Measurements from ENCODE around the gene ASIC4. TPM values are rescaled to one million over a fixed set of nuclear protein-coding genes. Genes with fewer than 3 reads are reported as not detected.

Gene ASIC4
- total RNA-seq, 4 donors from 2014 or later, result not detected

DNA sequence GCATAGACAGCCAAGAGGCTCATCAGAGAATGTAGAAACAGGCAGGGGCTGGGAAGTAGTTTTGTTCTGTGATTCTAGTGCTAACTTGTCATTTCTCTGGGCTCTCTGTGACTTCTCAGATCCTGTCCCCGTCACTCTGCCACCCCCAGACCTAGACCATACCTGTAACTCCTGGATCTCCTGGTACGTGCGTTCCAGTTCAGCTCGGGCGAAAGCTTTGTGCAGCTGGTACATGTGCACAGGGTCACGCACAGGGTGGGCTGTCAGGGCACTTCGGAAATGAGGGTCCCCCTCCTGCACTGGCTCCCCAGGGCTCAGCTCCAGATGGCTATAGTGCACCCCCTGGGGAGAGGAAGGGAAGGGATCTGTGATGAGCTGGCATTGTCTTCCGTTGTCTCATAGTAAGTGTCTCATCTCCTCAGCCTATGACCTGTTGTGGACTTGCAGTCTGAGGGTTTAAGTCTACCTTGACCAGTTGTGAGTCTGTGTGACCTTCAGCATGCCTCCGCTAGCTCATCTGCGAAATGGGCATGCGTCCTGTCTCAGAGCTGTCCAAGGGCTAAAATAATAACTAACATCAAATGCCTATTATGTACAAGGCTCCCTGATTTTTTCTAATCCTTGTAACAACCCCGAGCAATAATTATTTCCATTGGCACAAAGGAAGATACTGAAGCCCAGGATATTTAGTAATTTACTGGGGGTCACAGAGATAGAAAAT lies 26.7 kb downstream of the ASIC4 start:
- H3K9me3 ChIP-seq, result no peaks in the 10 kb centered on the region
- in situ Hi-C loops (cut with MboI; ENCODE audit: low pct_ligation_motif_present in 1 of 4, low pct_unique_long_range_greater_than_20kb in 1 of 4, low sequenced_read_pairs in 3 of 4) (no loop called here), intact Hi-C loops (cut with DNase I; ENCODE audit: low total_unique reads) (no loop called here)
- DNase-seq, result no peak
- TF ChIP-seq, protein P1, sequence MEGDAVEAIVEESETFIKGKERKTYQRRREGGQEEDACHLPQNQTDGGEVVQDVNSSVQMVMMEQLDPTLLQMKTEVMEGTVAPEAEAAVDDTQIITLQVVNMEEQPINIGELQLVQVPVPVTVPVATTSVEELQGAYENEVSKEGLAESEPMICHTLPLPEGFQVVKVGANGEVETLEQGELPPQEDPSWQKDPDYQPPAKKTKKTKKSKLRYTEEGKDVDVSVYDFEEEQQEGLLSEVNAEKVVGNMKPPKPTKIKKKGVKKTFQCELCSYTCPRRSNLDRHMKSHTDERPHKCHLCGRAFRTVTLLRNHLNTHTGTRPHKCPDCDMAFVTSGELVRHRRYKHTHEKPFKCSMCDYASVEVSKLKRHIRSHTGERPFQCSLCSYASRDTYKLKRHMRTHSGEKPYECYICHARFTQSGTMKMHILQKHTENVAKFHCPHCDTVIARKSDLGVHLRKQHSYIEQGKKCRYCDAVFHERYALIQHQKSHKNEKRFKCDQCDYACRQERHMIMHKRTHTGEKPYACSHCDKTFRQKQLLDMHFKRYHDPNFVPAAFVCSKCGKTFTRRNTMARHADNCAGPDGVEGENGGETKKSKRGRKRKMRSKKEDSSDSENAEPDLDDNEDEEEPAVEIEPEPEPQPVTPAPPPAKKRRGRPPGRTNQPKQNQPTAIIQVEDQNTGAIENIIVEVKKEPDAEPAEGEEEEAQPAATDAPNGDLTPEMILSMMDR (IDR thresholded peaks at IDR 0.05), result no peak
- TF ChIP-seq EP300 (IDR thresholded peaks at IDR 0.05; ENCODE audit: low read depth), result no peak
- TF ChIP-seq POLR2AphosphoS5 (IDR thresholded peaks at IDR 0.05), result no peak
- no peak for TF ChIP-seq POLR2A (IDR thresholded peaks at IDR 0.05)
- 89% methylated on average over 12 of the region's 12 CpGs; no CpG with 5 or more reads in 1 of the 2 donors for WGBS, 2 donors (ENCODE audit: low coverage in 1 of 2)
- peaks cover 0 to 4% (median 0%) of the 10 kb centered on the region in 4 donors for H3K36me3 ChIP-seq
- peaks cover 11 to 30% (median 22%) of the 10 kb centered on the region in 4 donors for H3K4me1 ChIP-seq
- no peaks in the 10 kb centered on the region for H3K27me3 ChIP-seq
- H3K4me3 ChIP-seq, result no peak overlapping the region
- no peak overlapping the region for H3K27ac ChIP-seq

- Histone ChIP-seq H3K9me3 (no peaks in the 10 kb centered on the region), H3K4me1 (peaks cover 11 to 30% (median 22%) of the 10 kb centered on the region in 4 donors)
- intact Hi-C loops (cut with DNase I; ENCODE audit: low total_unique reads), result no loop called here
Measured at GRCh38 chr2:219541611-219542180, 27.4 kb downstream of the ASIC4 start.

DNA sequence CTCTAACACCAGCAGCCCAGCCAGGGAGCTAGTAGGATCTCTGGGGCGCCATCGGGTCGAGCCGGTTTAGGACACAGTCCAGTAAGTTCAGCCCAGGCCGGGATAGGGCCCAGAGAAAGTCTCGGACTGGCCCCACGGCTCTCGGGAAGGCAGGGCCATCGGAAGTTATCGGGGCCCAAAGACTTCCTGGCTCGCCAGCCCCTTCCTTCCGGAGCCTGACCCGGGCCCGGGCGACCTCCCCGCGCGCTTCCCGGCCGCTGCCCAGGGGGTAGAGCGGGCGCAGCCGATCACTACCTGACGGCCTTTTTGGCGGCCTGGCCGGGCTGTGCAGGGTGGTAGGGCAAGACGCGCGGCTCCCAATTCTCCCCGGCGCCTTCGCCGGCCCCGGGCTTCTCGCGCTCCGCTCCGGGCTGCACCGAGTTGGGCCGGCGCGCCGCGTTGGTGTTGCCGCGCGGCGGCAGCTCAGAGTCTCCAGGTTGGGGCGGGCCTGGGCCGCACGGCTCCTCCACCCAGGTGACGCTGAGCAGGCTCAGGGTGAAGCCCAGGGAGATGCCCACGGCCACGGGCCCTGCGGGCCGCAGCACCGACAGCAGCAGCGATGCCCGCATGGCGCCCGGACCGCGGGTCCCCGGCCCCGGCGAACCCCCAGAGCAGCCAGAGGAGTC lies 28.8 kb downstream of the ASIC4 start:
- intact Hi-C loops (cut with DNase I; ENCODE audit: low total_unique reads) (no loop called here), in situ Hi-C loops (cut with MboI; ENCODE audit: low pct_ligation_motif_present in 1 of 4, low pct_unique_long_range_greater_than_20kb in 1 of 4, low sequenced_read_pairs in 3 of 4) (no loop called here)
- 1% methylated on average over 56 of the region's 66 CpGs; no CpG with 5 or more reads in 1 of the 2 donors for WGBS, 2 donors (ENCODE audit: low coverage in 1 of 2)
- peaks cover 0 to 4% (median 0%) of the 10 kb centered on the region in 4 donors for H3K36me3 ChIP-seq
- peak overlapping the region; percentile 46 to 82 (median 74) for H3K4me3 ChIP-seq
- H3K9me3 ChIP-seq, result no peaks in the 10 kb centered on the region
- no peaks in the 10 kb centered on the region for H3K27me3 ChIP-seq
- H3K27ac ChIP-seq, result peak overlapping the region; percentile 92 to 97 (median 94)
- peak; percentile 41 for DNase-seq
- H3K4me1 ChIP-seq, result peaks cover 11 to 30% (median 22%) of the 10 kb centered on the region in 4 donors
- TF ChIP-seq POLR2AphosphoS5 (IDR thresholded peaks at IDR 0.05) (no peak), POLR2A (IDR thresholded peaks at IDR 0.05) (no peak), EP300 (IDR thresholded peaks at IDR 0.05; ENCODE audit: low read depth) (no peak)
- TF ChIP-seq, protein P1 (IDR thresholded peaks at IDR 0.05), result peak in 1 of 5 experiments; percentile 6

More at GRCh38 chr2:219541611-219542180, 27.4 kb downstream of the ASIC4 start:
- H3K36me3 ChIP-seq, result peaks cover 0 to 4% (median 0%) of the 10 kb centered on the region in 4 donors
- in situ Hi-C loops (cut with MboI; ENCODE audit: low pct_ligation_motif_present in 1 of 4, low pct_unique_long_range_greater_than_20kb in 1 of 4, low sequenced_read_pairs in 3 of 4), result no loop called here
- no peaks in the 10 kb centered on the region for H3K27me3 ChIP-seq
- DNase-seq, result peak; percentile 93
- H3K4me3 ChIP-seq, result peak overlapping the region in 2 of 4 donors; percentile 75 to 82
- peak overlapping the region; percentile 8 to 94 (median 79) for H3K27ac ChIP-seq
- 9% methylated on average over 44 of the region's 48 CpGs; no CpG with 5 or more reads in 1 of the 2 donors for WGBS, 2 donors (ENCODE audit: low coverage in 1 of 2)
- TF ChIP-seq POLR2AphosphoS5 (IDR thresholded peaks at IDR 0.05), result peak; percentile 25 to 34 (median 30)
- TF ChIP-seq EP300 (IDR thresholded peaks at IDR 0.05; ENCODE audit: low read depth), result no peak
- TF ChIP-seq, protein P1 (IDR thresholded peaks at IDR 0.05), result peak; percentile 92 to 100 (median 96)

All from transverse colon (tissue), 4 donors.